ENCODE measurements around the gene TSPAN3. TPM values are rescaled to one million over a fixed set of nuclear protein-coding genes. Genes with fewer than 3 reads are reported as not detected.

The TSPAN3 gene
- total and polyA plus RNA-seq, 11 donors = 58.1 to 247 (median 133) TPM

- DNase-seq = no peak
- intact Hi-C loops (cut with DNase I) = no loop called here
- ATAC-seq = peak in 1 of 4 donors; percentile 38
- peaks cover 0 to 5% (median 1%) of the 10 kb centered on the region in 12 donors for H3K4me1 ChIP-seq
- no peak overlapping the region for H3K4me3 ChIP-seq
- TF ChIP-seq POLR2A (IDR thresholded peaks at IDR 0.05) = no peak
- TF ChIP-seq, protein P1, sequence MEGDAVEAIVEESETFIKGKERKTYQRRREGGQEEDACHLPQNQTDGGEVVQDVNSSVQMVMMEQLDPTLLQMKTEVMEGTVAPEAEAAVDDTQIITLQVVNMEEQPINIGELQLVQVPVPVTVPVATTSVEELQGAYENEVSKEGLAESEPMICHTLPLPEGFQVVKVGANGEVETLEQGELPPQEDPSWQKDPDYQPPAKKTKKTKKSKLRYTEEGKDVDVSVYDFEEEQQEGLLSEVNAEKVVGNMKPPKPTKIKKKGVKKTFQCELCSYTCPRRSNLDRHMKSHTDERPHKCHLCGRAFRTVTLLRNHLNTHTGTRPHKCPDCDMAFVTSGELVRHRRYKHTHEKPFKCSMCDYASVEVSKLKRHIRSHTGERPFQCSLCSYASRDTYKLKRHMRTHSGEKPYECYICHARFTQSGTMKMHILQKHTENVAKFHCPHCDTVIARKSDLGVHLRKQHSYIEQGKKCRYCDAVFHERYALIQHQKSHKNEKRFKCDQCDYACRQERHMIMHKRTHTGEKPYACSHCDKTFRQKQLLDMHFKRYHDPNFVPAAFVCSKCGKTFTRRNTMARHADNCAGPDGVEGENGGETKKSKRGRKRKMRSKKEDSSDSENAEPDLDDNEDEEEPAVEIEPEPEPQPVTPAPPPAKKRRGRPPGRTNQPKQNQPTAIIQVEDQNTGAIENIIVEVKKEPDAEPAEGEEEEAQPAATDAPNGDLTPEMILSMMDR (IDR thresholded peaks at IDR 0.05) = peak in 1 of 12 donors; percentile 17
- H3K9me3 ChIP-seq = no peaks in the 10 kb centered on the region
- H3K36me3 ChIP-seq = no peaks in the 10 kb centered on the region
- 59 to 76% (median 67%) methylated on average over 9 of the region's 9 CpGs for WGBS, 4 donors
- H3K27me3 ChIP-seq = no peaks in the 10 kb centered on the region
- no peak overlapping the region for H3K27ac ChIP-seq
Observed at GRCh38 chr15:77075528-77075927, 4.6 kb upstream of the TSPAN3 start.

GRCh38 chr15:77074350-77074749, 3.4 kb upstream of the TSPAN3 start:
- ATAC-seq = no peak
- no peak for TF ChIP-seq POLR2A (IDR thresholded peaks at IDR 0.05)
- TF ChIP-seq, protein P1 (IDR thresholded peaks at IDR 0.05) = no peak

DNA sequence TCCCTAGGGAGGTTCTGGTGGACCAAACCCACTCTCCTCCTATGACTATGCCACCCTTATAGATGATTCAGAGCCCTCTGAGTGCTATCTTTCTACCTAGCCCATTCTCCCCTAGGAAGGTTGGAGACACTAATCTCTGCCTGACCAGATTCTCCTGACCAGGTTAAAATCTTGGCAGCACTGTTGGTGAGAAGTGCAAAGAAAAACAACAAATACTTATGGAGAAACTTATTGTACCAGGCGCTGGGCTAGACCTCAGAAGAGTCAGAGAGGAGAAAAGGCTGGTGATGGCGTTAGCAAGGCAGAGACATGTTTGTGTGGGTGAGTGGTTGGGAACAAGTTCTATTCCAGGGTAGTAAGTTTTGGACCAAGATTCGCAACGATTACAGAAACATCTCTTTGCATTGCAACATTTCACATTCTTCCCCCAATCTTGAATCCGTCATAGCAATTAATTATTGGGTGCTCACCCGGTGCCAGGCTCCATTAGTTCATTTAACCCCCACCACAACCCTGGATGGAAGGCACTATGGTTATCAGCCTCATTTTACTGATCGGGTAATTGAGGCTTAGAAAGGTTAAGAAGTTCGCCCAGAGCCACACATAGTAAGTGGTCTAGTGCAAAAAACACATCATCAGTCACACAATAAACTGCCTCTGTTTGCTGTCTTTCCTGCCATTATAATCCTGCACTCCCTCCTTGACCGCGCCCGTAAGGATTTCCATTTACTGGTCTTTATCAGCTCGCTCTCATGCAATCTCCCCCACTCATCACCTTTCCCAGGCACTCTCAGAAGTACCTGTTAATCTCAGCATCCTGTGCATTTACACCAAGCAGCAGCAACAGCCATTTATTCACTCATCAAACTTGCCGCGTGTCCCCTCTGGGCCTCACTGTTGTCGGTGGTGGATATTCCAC, 655 bp upstream of the TSPAN3 start:
- 76 to 80% (median 77%) methylated on average over 15 of the region's 15 CpGs for WGBS, 4 donors
- H3K4me3 ChIP-seq = peak overlapping the region in 11 of 12 donors; percentile 60 to 95 (median 79)
- H3K27me3 ChIP-seq = no peaks in the 10 kb centered on the region
- TF ChIP-seq, protein P1 (IDR thresholded peaks at IDR 0.05) = no peak
- no peak for TF ChIP-seq POLR2A (IDR thresholded peaks at IDR 0.05)
- H3K36me3 ChIP-seq = no peaks in the 10 kb centered on the region
- peaks cover 0 to 41% (median 29%) of the 10 kb centered on the region in 12 donors for H3K4me1 ChIP-seq
- no peaks in the 10 kb centered on the region for H3K9me3 ChIP-seq
- DNase-seq (no peak), ATAC-seq (no peak)
- intact Hi-C loops (cut with DNase I) = no loop called here
- H3K27ac ChIP-seq = peak overlapping the region in 11 of 12 donors; percentile 69 to 96 (median 90)

More at GRCh38 chr15:77074350-77074749, 3.4 kb upstream of the TSPAN3 start:
- H3K27me3 ChIP-seq = no peaks in the 10 kb centered on the region
- peaks cover 0 to 14% (median 9%) of the 10 kb centered on the region in 12 donors for H3K4me1 ChIP-seq
- 75 to 92% (median 76%) methylated on average over 2 of the region's 2 CpGs for WGBS, 4 donors
- no peaks in the 10 kb centered on the region for H3K9me3 ChIP-seq
- intact Hi-C loops (cut with DNase I) = no loop called here
- DNase-seq = no peak
- H3K4me3 ChIP-seq = no peak overlapping the region
- no peak overlapping the region for H3K27ac ChIP-seq
- no peaks in the 10 kb centered on the region for H3K36me3 ChIP-seq

GRCh38 chr15:77070180-77070494, 772 bp downstream of the TSPAN3 start:
- Histone ChIP-seq H3K4me1 (peaks cover 0 to 48% (median 29%) of the 10 kb centered on the region in 12 donors), H3K9me3 (no peaks in the 10 kb centered on the region), H3K36me3 (no peaks in the 10 kb centered on the region), H3K27ac (peak overlapping the region; percentile 26 to 96 (median 90)), H3K4me3 (peak overlapping the region; percentile 60 to 95 (median 78)), H3K27me3 (no peaks in the 10 kb centered on the region)
- ATAC-seq (no peak), DNase-seq (no peak)
- WGBS, 4 donors = 0 to 1% (median 0%) methylated on average over 10 to 18 of the region's 18 CpGs
- TF ChIP-seq, protein P1 (IDR thresholded peaks at IDR 0.05) = no peak
- no peak for TF ChIP-seq POLR2A (IDR thresholded peaks at IDR 0.05)
- intact Hi-C loops (cut with DNase I) = no loop called here
